Subcutaneous adipose tissue (tissue), 4 donors: ENCODE data around the gene COQ8B. TPM values are rescaled to one million over a fixed set of nuclear protein-coding genes. Genes with fewer than 3 reads are reported as not detected.

ENCODE experiments used
- small RNA-seq: library from RNA; depleted of rRNA; stranded (forward); fragments of <200 nt; gene quantifications from one replicate; pipeline ENCODE3, GENCODE V24; 2016
- total RNA-seq, 4 donors: library from RNA; depleted of rRNA; stranded (reverse); fragments of >200 nt; gene quantifications; one replicate each; pipeline ENCODE4 v1.1.0, GENCODE V29; 2016

COQ8B gene
- total RNA-seq, 4 donors from 2014 or later: 16.5 to 32.2 (median 28.6) TPM

Small RNA genes lying within 50 kb of the gene (small RNA-seq; reads per million reads assigned to genes)
- gene RNU6-195P: not detected

Other genes starting within 250 kb of the COQ8B start
- 1 to 10 TPM; 1.4 to 5.1 (median 2.3) TPM for gene SPTBN4, start 249.9 kb downstream of the COQ8B start, total RNA-seq
- 10 to 100 TPM; 29.0 to 48.4 (median 34.8) TPM for gene SHKBP1, start 140.0 kb downstream of the COQ8B start, total RNA-seq
- 100 to 1,000 TPM in 1 of 4 donors, 10 to 100 TPM in 3; 39.0 to 170 (median 78.7) TPM for gene LTBP4, start 115.5 kb downstream of the COQ8B start, total RNA-seq
- gene NUMBL, start 26.2 kb downstream of the COQ8B start, total RNA-seq: 10 to 100 TPM; 20.7 to 58.4 (median 50.0) TPM
- 10 to 100 TPM; 20.9 to 68.6 (median 40.5) TPM for gene ITPKC, start 226 bp upstream of the COQ8B start, total RNA-seq
- 1 to 10 TPM; 1.3 to 8.3 (median 4.5) TPM for gene ACTMAP, start 33.6 kb upstream of the COQ8B start, total RNA-seq
- gene SNRPA, start 34.3 kb upstream of the COQ8B start, total RNA-seq: 10 to 100 TPM; 19.1 to 50.1 (median 29.7) TPM
- gene MIA, start 58.6 kb upstream of the COQ8B start, total RNA-seq: not detected
- 10 to 100 TPM; 14.8 to 52.6 (median 28.2) TPM for gene RAB4B, start 61.4 kb upstream of the COQ8B start, total RNA-seq
- 100 to 1,000 TPM in 1 of 4 donors, 10 to 100 TPM in 3; 36.4 to 151 (median 72.6) TPM for gene EGLN2, start 82.3 kb upstream of the COQ8B start, total RNA-seq
- 1 to 10 TPM in 2 of 4 donors, under 1 TPM in 1, not detected in 1; 0.94 to 1.7 (median 1.3) TPM for gene CYP2A6, start 133.6 kb upstream of the COQ8B start, total RNA-seq
- not detected for gene CYP2A7, start 165.3 kb upstream of the COQ8B start, total RNA-seq